ENCODE data around the gene MME.
"Not testable (repeated sequence)": the region's sequence is repeated elsewhere in the genome, so short reads cannot be mapped to it uniquely, and the experiment has no call there.

The MME gene

GRCh38 chr3:155083313-155083905 is 3.3 kb downstream of the MME start:
- in situ Hi-C loops (cut with MboI; ENCODE audit: low sequenced_read_pairs): no loop called here

GRCh38 chr3:155084567-155084966 is 4.4 kb downstream of the MME start:
- in situ Hi-C loops (cut with MboI; ENCODE audit: low sequenced_read_pairs): no loop called here

GRCh38 chr3:155086051-155086450 is 5.9 kb downstream of the MME start:
- in situ Hi-C loops (cut with MboI; ENCODE audit: low sequenced_read_pairs): no loop called here

- in situ Hi-C loops (cut with MboI; ENCODE audit: low sequenced_read_pairs): no loop called here
Measured at GRCh38 chr3:155088706-155089345, 8.7 kb downstream of the MME start.

- in situ Hi-C loops (cut with MboI; ENCODE audit: low sequenced_read_pairs): no loop called here
Measured at GRCh38 chr3:155089495-155089894, 9.4 kb downstream of the MME start.

- in situ Hi-C loops (cut with MboI; ENCODE audit: low sequenced_read_pairs): no loop called here
Measured at GRCh38 chr3:155093261-155093660, 13.1 kb downstream of the MME start.

GRCh38 chr3:155096303-155097008 is 16.3 kb downstream of the MME start:
- in situ Hi-C loops (cut with MboI; ENCODE audit: low sequenced_read_pairs): no loop called here

- in situ Hi-C loops (cut with MboI; ENCODE audit: low sequenced_read_pairs): no loop called here
Measured at GRCh38 chr3:155097009-155097349, 16.9 kb downstream of the MME start.

- in situ Hi-C loops (cut with MboI; ENCODE audit: low sequenced_read_pairs): no loop called here
Measured at GRCh38 chr3:155101398-155101797, 21.3 kb downstream of the MME start.

- in situ Hi-C loops (cut with MboI; ENCODE audit: low sequenced_read_pairs): no loop called here
Measured at GRCh38 chr3:155102329-155102728, 22.2 kb downstream of the MME start.

- in situ Hi-C loops (cut with MboI; ENCODE audit: low sequenced_read_pairs): no loop called here
Measured at GRCh38 chr3:155103686-155104085, 23.6 kb downstream of the MME start.

- in situ Hi-C loops (cut with MboI; ENCODE audit: low sequenced_read_pairs): no loop called here
Measured at GRCh38 chr3:155106119-155106518, 26.0 kb downstream of the MME start.

GRCh38 chr3:155110022-155110421 is 29.9 kb downstream of the MME start:
- in situ Hi-C loops (cut with MboI; ENCODE audit: low sequenced_read_pairs): no loop called here

- in situ Hi-C loops (cut with MboI; ENCODE audit: low sequenced_read_pairs): no loop called here
Measured at GRCh38 chr3:155110996-155111901, 31.1 kb downstream of the MME start.

- in situ Hi-C loops (cut with MboI; ENCODE audit: low sequenced_read_pairs): no loop called here
Measured at GRCh38 chr3:155111971-155112370, 31.9 kb downstream of the MME start.

- in situ Hi-C loops (cut with MboI; ENCODE audit: low sequenced_read_pairs): no loop called here
Measured at GRCh38 chr3:155112661-155113389, 32.7 kb downstream of the MME start.

- in situ Hi-C loops (cut with MboI; ENCODE audit: low sequenced_read_pairs): not testable (repeated sequence)
Measured at GRCh38 chr3:155124745-155125144, 44.6 kb downstream of the MME start.

- in situ Hi-C loops (cut with MboI; ENCODE audit: low sequenced_read_pairs): no loop called here
Measured at GRCh38 chr3:155129396-155129795, 49.3 kb downstream of the MME start.

GRCh38 chr3:155130001-155130400 is 49.9 kb downstream of the MME start:
- in situ Hi-C loops (cut with MboI; ENCODE audit: low sequenced_read_pairs): no loop called here

GRCh38 chr3:155131104-155131503 is 51.0 kb downstream of the MME start:
- in situ Hi-C loops (cut with MboI; ENCODE audit: low sequenced_read_pairs): no loop called here

GRCh38 chr3:155134311-155134710 is 54.2 kb downstream of the MME start:
- in situ Hi-C loops (cut with MboI; ENCODE audit: low sequenced_read_pairs): not testable (repeated sequence)

Measured in hTERT RPE-1 (cell line).